ENCODE measurements around the gene TMEM132D.

Gene TMEM132D

DNA sequence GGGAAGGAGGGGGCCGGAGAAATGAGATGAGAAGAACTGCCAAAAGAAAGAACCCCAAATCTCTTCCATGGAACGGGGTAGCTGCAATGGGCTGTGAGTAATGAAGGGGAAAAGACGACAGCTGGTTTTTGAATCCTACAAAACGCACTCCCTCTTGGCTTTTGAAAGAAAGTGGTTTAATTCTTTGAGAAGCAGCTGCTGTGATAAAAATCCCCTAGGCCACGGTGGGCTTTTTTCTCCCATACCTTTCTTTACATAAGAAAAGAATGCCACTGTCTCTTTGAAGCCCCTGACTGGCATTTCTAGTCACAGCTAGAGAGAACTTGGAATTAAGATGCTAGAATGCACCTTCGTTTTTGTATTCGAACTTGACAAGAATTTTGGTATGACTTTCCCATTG lies 564.5 kb downstream of the TMEM132D start:
- no peak for DNase-seq (ENCODE audit: low spot score)

DNA sequence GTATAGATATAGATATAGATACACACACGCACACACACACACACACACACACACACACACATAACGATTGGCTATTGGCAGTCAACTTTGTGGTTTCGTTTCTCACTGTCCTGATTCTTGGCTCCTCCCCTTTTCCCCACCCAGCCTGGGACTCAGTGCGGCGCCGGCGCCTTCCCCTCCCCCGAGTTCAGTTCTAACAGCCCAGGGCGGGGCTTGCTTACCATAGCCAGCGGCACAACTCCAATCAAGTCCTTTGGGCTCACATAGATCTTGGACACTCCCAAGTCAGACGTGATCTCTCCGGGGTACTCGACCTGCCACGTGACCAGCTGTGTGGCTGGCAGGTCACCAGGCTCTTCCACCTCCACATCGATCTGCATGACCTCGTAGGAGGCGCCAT lies 566.4 kb downstream of the TMEM132D start:
- no peak for DNase-seq (ENCODE audit: low spot score)

DNA sequence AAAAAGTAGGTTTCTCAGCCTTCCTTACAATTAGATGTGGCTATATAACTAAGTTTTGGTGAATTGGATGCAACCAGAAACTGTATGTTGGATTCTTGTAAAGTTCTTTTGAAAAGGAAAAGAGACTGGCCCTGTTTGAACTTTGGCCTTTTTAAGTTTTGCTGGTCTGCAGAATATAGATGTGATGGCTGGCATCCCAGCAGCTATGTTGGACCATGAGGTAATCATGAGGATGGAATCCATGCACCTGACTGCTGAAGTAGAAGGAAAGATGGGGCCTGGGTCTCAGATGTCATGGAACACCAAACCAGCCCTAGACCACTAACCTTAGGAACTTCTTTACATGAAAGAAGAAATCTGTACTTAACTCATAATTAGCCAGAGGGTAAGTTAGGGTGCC lies 568.1 kb downstream of the TMEM132D start:
- no peak for DNase-seq (ENCODE audit: low spot score)

- no peak for DNase-seq (ENCODE audit: low spot score)
Measured at GRCh38 chr12:129332286-129332685, 571.5 kb downstream of the TMEM132D start.

- DNase-seq (ENCODE audit: low spot score): no peak
Measured at GRCh38 chr12:129331356-129332085, 572.3 kb downstream of the TMEM132D start.

GRCh38 chr12:129328235-129328634 lies 575.6 kb downstream of the TMEM132D start:
- no peak for DNase-seq (ENCODE audit: low spot score)

GRCh38 chr12:129325566-129325965 lies 578.3 kb downstream of the TMEM132D start:
- DNase-seq (ENCODE audit: low spot score): no peak

DNA sequence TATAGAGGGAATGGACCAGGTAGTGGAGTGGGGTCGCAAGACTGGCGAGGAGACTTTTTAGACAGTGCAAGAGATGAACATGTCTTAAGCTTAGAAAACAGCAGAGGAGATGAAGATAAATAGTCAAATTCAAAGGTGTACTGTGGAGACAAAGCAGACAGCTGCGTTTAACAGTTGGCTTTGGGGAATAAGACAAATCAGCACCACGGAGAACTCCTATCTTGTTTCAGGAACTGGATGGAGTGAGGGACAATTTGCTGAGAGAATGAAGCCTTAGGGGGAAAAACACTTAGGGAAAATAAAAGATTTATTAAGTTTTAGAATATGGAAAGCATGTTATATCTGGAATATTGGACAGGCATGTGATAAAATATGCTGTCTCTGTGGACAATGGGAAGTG lies 591.8 kb downstream of the TMEM132D start:
- no peak for DNase-seq (ENCODE audit: low spot score)

GRCh38 chr12:129310346-129310745 lies 593.5 kb downstream of the TMEM132D start:
- DNase-seq (ENCODE audit: low spot score): no peak

DNA sequence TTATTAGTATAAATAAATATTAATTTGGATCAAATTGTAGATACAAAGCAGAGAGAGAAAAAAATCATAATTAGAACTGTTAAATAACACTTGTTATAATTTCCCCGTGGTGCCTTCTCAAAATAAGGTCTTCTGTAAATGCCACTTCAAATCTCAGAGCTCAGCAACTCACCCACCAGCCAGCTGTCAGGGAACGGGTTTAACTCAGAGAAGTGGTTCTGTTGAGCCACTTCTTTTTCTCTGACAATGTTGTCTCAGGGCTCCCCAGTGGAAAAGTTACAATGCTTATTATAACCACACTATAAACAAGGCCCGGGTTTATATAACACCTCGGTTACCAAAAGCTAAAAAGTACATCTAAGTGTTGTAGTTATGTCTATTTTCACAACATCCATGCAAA lies 598.0 kb downstream of the TMEM132D start:
- no peak for DNase-seq (ENCODE audit: low spot score)

DNA sequence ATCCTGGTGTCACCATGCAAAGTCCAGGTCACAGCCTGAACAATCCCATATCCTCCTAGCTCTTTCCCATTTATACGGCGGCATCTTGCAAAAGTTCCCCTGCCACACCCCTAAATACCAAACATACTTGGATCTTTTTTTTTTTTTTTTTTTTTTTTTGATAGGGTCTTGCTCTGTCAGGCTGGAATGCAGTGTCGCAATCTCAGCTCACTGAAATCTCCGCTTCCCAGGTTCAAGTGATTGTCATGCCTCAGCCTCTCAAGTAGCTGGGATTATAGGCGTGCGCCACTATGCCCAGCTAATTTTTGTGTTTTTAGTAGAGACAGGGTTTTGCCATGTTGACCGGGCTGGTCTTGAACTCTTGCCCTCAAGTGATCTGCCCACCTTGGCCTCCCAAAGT lies 599.3 kb downstream of the TMEM132D start:
- DNase-seq (ENCODE audit: low spot score): no peak

- no peak for DNase-seq (ENCODE audit: low spot score)
Measured at GRCh38 chr12:129300011-129300410, 603.8 kb downstream of the TMEM132D start.

GRCh38 chr12:129298921-129299320 lies 604.9 kb downstream of the TMEM132D start:
- no peak for DNase-seq (ENCODE audit: low spot score)

- DNase-seq (ENCODE audit: low spot score): no peak
Measured at GRCh38 chr12:129296671-129297070, 607.2 kb downstream of the TMEM132D start.

DNA sequence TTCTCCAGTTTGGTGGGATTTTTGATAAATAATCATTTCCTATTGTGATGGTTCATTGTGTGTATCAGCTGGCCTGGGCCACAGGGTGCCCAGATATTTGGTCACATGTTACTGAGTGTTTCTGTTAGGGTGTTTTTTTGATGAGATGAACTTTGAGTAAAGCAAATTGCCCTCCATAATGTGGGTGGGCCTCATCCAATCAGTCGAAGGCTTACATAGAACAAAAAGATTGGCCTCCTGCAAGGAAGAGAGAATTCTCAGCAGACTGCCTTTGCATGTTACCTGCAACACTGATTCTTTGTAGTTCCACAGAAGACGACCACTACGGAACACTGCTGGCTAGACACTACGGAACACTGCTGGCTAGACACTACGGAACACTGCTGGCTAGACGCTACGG lies 609.0 kb downstream of the TMEM132D start:
- DNase-seq (ENCODE audit: low spot score): no peak

- DNase-seq (ENCODE audit: low spot score): no peak
Measured at GRCh38 chr12:129279771-129280170, 624.1 kb downstream of the TMEM132D start.

DNA sequence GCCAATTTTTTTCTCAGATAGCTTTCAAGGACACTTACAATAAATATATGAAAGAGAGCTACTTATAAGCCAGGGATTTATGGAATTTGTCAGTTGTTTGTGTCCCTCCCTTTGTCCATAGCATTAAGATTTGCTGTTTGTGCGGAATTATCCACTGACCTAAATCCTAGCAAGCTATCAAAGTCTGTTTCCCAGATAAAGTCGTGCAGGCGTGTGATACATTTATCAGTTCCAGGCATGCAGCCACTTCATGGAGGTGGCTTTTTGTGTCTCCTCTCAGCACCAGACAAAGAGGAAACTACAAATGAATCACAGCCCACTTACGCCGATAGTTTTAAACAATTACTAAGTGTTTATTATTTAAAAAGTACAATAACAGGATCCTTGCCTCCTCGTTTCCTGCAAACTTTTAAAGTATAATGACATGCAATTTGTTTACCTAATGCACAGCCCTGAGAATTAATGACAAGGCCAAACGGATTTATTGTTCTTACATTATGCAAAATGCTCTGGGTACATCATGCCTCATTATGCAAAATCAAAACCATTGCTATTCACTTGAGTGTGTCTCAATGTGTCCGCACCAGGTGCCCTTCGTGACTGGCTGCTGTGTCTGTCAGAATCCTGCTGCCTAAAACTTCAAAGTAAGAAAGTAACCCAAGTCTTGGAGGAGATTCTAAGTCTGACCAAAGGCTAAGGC lies 627.3 kb downstream of the TMEM132D start:
- DNase-seq (ENCODE audit: low spot score): no peak

GRCh38 chr12:129269756-129270495 lies 633.9 kb downstream of the TMEM132D start:
- no peak for DNase-seq (ENCODE audit: low spot score)

- DNase-seq (ENCODE audit: low spot score): no peak
Measured at GRCh38 chr12:129258781-129259318, 645.0 kb downstream of the TMEM132D start.

GRCh38 chr12:129257524-129257923 lies 646.3 kb downstream of the TMEM132D start:
- no peak for DNase-seq (ENCODE audit: low spot score)

DNA sequence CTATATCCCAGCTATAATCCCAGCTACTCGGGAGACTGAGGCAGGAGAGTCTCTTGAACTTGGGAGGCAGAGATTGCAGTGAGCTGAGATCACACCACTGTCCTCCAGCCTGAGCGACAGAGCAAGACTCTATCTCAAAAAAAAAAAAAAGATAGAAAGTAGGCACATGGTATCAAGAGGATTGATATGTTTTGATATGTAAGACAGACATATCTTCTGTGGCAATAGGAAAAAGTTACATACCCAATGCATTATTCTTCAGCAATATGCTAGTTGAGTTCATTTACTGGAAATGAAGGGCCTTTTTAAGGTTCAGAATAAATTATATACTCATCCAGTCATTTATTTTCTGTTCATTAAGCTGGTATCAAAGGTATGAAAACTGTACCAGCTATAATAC lies 657.2 kb downstream of the TMEM132D start:
- no peak for DNase-seq (ENCODE audit: low spot score)

DNA sequence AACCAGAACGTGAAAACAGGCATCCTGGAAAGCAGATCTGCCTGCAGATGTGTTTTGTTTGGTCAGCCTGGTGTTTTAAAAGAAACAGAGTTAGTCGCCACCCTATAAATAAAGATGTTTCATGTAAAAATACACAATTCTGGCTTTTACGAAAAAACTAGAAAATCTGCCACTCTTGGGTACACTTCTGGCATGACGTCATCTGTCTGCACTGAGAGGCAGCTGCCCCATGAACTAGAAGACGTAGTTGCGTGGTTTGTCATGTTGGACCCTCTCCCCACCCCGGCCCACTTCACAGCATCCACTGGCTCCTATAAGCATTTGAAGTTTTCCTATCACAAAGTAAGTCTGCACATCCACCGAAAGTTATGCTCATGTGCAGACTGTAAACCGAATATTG lies 658.1 kb downstream of the TMEM132D start:
- DNase-seq (ENCODE audit: low spot score): no peak

DNA sequence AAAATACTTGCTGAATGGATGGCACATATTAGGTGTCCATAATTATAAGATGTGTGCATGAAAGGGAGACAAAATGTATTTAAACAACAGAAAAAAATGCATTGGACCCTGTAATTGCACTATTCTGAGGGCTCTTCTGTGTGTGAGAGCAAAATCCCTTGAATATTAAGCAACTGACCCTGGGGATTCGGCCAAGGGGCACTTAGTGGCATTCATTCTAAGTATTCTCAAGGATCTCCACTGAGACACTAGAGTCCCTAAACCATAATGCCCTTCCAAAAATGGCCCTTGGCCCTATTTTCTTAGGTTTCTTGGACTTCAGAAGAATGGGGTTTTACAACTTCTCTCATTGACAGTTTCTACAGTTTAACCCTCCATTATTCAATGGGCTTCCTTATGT lies 662.0 kb downstream of the TMEM132D start:
- no peak for DNase-seq (ENCODE audit: low spot score)
